Activated naive CD8-positive, alpha-beta T cell treated with anti-CD3 and anti-CD28 coated beads, Interleukin-2, amount 50 U/mL, for 24 hours (primary cell): ENCODE results near the gene RIC3.

Experiments
- ATAC-seq: fragments of 150-1000 bp; cut with Tn5 transposase; one replicate; pipeline ENCODE4 v1.10.0; 2021
- DNase-seq: peaks from one replicate; pipeline ENCODE4 v3.0.0; 2021
- H3K27ac Mint-ChIP-seq: one replicate; pipeline ENCODE4 v1.8.0; 2021; ENCODE audit warnings: mild to moderate bottlenecking, mixed read lengths
- H3K27me3 Mint-ChIP-seq: one replicate; pipeline ENCODE4 v1.8.0; 2021; ENCODE audit warnings: mixed read lengths
- H3K36me3 Mint-ChIP-seq: one replicate; pipeline ENCODE4 v1.8.0; 2021; ENCODE audit warnings: low read depth, mixed read lengths
- H3K4me1 Mint-ChIP-seq: one replicate; pipeline ENCODE4 v1.8.0; 2021; ENCODE audit warnings: mixed read lengths
- H3K4me3 Mint-ChIP-seq: one replicate; pipeline ENCODE4 v1.8.0; 2021; ENCODE audit warnings: mild to moderate bottlenecking, moderate library complexity, mixed read lengths
- H3K9me3 Mint-ChIP-seq: one replicate; pipeline ENCODE4 v1.8.0; 2021; ENCODE audit warnings: mixed read lengths

Gene RIC3

DNA sequence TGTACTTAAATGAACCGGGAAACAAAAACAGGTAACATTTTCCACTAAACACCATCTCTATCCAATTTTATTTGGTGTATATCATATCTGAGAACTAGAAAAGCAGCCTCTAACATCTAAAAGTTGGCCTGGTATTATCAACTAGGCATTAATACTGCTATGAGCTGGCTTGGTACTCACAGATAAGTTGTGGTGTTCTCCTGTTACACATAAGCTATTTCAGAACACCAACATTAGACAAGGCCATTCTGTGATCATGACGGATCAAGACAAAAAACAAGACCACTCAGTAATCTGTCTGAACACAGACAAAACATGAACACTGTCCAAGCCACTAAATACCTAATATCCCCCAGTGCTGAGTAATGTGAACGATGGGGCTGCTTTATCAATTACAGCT, 11.9 kb downstream of the RIC3 start:
- Mint-ChIP-seq H3K36me3 (peaks cover 4% of the 10 kb centered on the region), H3K9me3 (no peaks in the 10 kb centered on the region), H3K27ac (no peak overlapping the region), H3K4me3 (no peak overlapping the region), H3K4me1 (peaks cover 2% of the 10 kb centered on the region), H3K27me3 (no peaks in the 10 kb centered on the region)
- DNase-seq (no peak), ATAC-seq (no peak)

- H3K27me3 Mint-ChIP-seq: no peaks in the 10 kb centered on the region
- no peaks in the 10 kb centered on the region for H3K9me3 Mint-ChIP-seq
- peaks cover 7% of the 10 kb centered on the region for H3K36me3 Mint-ChIP-seq
- no peak overlapping the region for H3K27ac Mint-ChIP-seq
- no peak overlapping the region for H3K4me3 Mint-ChIP-seq
- ATAC-seq (no peak), DNase-seq (no peak)
- H3K4me1 Mint-ChIP-seq: no peaks in the 10 kb centered on the region
Measured at GRCh38 chr11:8149726-8150125, 19.1 kb downstream of the RIC3 start.

- ATAC-seq (no peak), DNase-seq (no peak)
- Mint-ChIP-seq H3K4me3 (no peak overlapping the region), H3K36me3 (peaks cover 29% of the 10 kb centered on the region), H3K27me3 (no peaks in the 10 kb centered on the region), H3K27ac (no peak overlapping the region), H3K4me1 (no peaks in the 10 kb centered on the region), H3K9me3 (no peaks in the 10 kb centered on the region)
Measured at GRCh38 chr11:8138526-8138925, 30.3 kb downstream of the RIC3 start.

DNA sequence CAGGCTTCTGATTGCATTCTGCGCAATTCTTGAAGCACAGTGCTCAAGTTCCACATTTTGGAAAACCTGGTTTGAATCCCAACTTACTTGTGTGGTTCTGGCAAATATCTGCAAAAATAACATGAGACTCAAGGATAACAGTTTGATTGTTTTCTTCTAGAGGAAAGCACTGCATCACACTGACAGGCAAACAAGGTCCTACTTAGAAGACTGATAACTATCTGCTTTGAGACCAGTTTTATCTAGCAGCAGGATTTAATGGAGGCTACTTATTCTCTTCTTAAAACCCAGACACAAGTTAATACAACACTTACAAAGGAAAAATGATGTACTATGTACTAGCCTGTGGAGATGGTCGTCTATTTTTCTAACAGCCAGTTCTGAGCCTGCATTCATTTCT, 41.4 kb downstream of the RIC3 start:
- no peaks in the 10 kb centered on the region for H3K9me3 Mint-ChIP-seq
- no peaks in the 10 kb centered on the region for H3K27me3 Mint-ChIP-seq
- H3K4me1 Mint-ChIP-seq: no peaks in the 10 kb centered on the region
- no peak for DNase-seq
- no peak overlapping the region for H3K4me3 Mint-ChIP-seq
- peaks cover 9% of the 10 kb centered on the region for H3K36me3 Mint-ChIP-seq
- H3K27ac Mint-ChIP-seq: no peak overlapping the region
- no peak for ATAC-seq

GRCh38 chr11:8126649-8127289, 42.1 kb downstream of the RIC3 start:
- no peaks in the 10 kb centered on the region for H3K9me3 Mint-ChIP-seq
- no peak overlapping the region for H3K27ac Mint-ChIP-seq
- H3K4me3 Mint-ChIP-seq: no peak overlapping the region
- no peaks in the 10 kb centered on the region for H3K4me1 Mint-ChIP-seq
- H3K27me3 Mint-ChIP-seq: no peaks in the 10 kb centered on the region
- H3K36me3 Mint-ChIP-seq: peaks cover 14% of the 10 kb centered on the region
- ATAC-seq (no peak), DNase-seq (no peak)

DNA sequence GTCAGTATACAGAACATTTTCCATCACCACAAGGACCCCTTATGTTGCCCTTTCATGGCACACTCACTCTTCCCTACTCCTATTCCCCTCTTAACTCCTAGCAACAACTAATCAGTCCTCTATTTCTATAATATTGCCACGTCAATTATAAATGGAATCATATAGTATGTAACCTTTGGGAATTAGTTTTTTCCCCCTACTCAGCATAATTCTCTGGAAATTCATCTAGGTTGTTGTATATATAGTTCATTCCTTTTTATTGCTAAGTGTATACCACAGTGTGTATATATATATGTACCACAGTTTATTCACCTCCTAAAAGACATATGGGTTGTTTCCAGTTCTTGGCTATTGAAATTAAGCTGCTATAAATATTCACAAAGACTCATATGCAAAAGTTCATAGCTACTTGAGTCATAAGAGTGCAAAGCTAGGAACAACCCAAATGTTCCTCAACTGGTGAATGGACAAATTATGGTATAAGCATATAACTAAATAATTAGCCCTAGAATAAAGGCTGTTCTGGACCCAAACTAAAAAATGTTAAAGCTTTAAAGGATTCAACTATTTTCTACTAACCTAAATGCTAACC, 46.6 kb downstream of the RIC3 start:
- H3K4me1 Mint-ChIP-seq: no peaks in the 10 kb centered on the region
- DNase-seq: no peak
- no peaks in the 10 kb centered on the region for H3K27me3 Mint-ChIP-seq
- no peak for ATAC-seq
- peaks cover 7% of the 10 kb centered on the region for H3K9me3 Mint-ChIP-seq
- H3K4me3 Mint-ChIP-seq: no peak overlapping the region
- no peak overlapping the region for H3K27ac Mint-ChIP-seq
- peaks cover 24% of the 10 kb centered on the region for H3K36me3 Mint-ChIP-seq

DNA sequence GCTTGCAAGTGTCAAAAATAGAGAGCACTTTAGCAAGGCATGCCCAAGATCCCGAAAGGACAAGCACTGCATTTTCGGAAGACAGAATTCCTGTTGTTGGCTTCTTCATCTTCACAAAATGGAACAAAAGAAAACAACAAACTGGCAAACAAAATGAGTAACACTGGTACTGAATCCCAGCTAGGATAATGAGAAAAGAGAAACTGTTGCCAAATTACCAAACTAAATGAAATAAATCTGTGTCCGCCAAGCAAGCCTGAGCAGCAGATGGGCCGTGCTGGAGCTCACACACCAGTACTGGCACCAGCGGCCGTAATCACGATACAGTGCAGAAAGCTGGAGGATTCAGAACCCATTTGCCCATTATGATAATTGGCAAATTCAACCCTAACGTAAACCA, 57.2 kb downstream of the RIC3 start:
- Mint-ChIP-seq H3K4me1 (no peaks in the 10 kb centered on the region), H3K36me3 (peaks cover 25% of the 10 kb centered on the region), H3K27me3 (no peaks in the 10 kb centered on the region), H3K9me3 (peaks cover 14% of the 10 kb centered on the region), H3K4me3 (no peak overlapping the region), H3K27ac (no peak overlapping the region)
- no peak for DNase-seq
- no peak for ATAC-seq

DNA sequence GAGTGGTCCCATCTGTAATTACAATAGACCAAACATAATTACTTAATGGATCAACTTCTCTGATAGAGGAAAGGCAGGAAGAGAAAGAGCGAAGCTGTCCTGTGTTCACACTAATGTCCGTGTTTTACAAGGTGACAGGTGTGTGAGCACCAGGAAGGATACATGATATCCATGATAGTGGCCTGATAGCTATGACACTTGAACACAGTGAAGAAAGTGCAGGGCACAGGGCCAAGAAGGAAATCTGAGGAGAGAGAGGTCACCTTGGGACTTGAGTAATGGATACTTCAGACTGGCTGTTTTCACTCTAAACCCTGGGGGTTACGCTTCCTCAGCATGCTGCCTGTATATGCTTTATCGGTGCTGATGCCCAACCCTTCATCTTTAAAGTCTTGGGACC, 58.4 kb downstream of the RIC3 start:
- no peaks in the 10 kb centered on the region for H3K27me3 Mint-ChIP-seq
- no peak for ATAC-seq
- no peak overlapping the region for H3K27ac Mint-ChIP-seq
- no peaks in the 10 kb centered on the region for H3K4me1 Mint-ChIP-seq
- H3K9me3 Mint-ChIP-seq: peaks cover 14% of the 10 kb centered on the region
- H3K36me3 Mint-ChIP-seq: peaks cover 14% of the 10 kb centered on the region
- H3K4me3 Mint-ChIP-seq: no peak overlapping the region
- no peak for DNase-seq

GRCh38 chr11:8109675-8110074, 59.1 kb downstream of the RIC3 start:
- Mint-ChIP-seq H3K4me3 (no peak overlapping the region), H3K4me1 (no peaks in the 10 kb centered on the region), H3K9me3 (peaks cover 9% of the 10 kb centered on the region), H3K27ac (no peak overlapping the region), H3K27me3 (no peaks in the 10 kb centered on the region), H3K36me3 (peaks cover 9% of the 10 kb centered on the region)
- ATAC-seq (no peak), DNase-seq (no peak)

GRCh38 chr11:8108421-8108820, 60.4 kb downstream of the RIC3 start:
- H3K9me3 Mint-ChIP-seq: no peaks in the 10 kb centered on the region
- H3K36me3 Mint-ChIP-seq: peaks cover 4% of the 10 kb centered on the region
- H3K27me3 Mint-ChIP-seq: no peaks in the 10 kb centered on the region

DNA sequence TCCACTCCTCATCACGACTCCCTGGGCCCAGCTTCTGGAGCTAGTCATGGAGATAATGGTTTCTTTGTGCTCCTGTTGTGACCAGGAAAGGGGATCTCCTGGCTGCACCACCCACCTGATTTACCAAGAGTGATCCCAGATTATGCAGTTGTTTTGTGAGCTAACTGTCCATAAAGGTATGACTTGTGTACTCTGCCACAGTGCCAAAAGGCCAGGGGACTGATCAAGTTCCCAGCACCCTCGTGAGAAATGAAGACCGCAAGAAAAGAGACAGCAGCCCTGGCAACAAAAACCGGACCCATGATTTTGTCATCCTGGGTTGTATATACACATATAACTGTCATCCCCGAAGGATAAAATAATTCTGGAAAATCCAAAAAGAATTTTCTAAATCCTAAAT, 61.2 kb downstream of the RIC3 start:
- DNase-seq (no peak), ATAC-seq (no peak)
- Mint-ChIP-seq H3K4me3 (no peak overlapping the region), H3K27ac (no peak overlapping the region), H3K27me3 (no peaks in the 10 kb centered on the region), H3K9me3 (no peaks in the 10 kb centered on the region), H3K4me1 (no peaks in the 10 kb centered on the region), H3K36me3 (peaks cover 4% of the 10 kb centered on the region)

More at GRCh38 chr11:8108421-8108820, 60.4 kb downstream of the RIC3 start:
- Mint-ChIP-seq H3K27ac (no peak overlapping the region), H3K4me1 (no peaks in the 10 kb centered on the region), H3K4me3 (no peak overlapping the region)
- ATAC-seq: no peak
- DNase-seq: no peak

DNA sequence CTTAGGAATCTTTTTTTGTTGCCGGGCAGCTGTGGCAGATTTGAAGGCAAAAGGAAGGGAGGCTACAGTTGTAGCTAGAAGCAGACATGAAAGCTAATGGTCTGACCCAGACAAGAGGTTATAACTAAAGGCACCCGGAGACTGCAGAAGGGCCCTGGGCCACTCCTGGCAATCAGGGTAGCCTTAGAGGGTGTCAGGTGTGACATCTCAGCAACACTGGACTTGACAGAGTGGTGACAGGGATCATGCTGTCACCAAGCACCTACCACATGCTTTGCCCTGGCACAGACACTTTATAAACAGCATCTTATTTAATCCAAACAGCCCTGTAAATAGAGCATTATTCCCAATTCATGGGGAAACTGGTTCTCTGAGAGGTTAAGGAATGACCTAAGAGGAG, 62.1 kb downstream of the RIC3 start:
- Mint-ChIP-seq H3K4me3 (no peak overlapping the region), H3K4me1 (no peaks in the 10 kb centered on the region), H3K9me3 (no peaks in the 10 kb centered on the region), H3K36me3 (peaks cover 3% of the 10 kb centered on the region), H3K27me3 (no peaks in the 10 kb centered on the region), H3K27ac (no peak overlapping the region)
- DNase-seq (no peak), ATAC-seq (no peak)

- H3K4me1 Mint-ChIP-seq: no peaks in the 10 kb centered on the region
- H3K36me3 Mint-ChIP-seq: no peaks in the 10 kb centered on the region
- H3K9me3 Mint-ChIP-seq: no peaks in the 10 kb centered on the region
- H3K27me3 Mint-ChIP-seq: no peaks in the 10 kb centered on the region
- H3K4me3 Mint-ChIP-seq: no peak overlapping the region
- ATAC-seq (no peak), DNase-seq (no peak)
- no peak overlapping the region for H3K27ac Mint-ChIP-seq
Measured at GRCh38 chr11:8105666-8106065, 63.2 kb downstream of the RIC3 start.

DNA sequence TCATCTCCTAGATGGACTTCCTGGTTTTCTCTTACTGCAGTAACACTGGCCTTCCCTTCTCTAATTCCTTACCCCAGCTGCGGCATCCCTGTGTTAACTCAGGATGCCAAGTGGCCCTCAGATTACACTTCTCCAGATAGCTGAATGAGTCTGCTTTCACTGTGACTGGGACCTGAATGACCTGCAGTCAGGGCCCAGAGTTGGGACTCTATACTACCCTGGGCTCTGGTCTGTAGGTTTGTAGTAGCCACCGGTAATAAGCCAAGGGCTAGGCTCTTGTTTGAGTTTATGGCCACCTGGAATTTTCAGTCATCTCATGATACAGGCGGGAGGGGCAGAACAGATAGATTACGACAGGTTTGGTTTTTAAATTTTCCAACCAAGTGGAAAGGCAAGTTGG, 63.7 kb downstream of the RIC3 start:
- H3K27ac Mint-ChIP-seq: no peak overlapping the region
- H3K9me3 Mint-ChIP-seq: no peaks in the 10 kb centered on the region
- H3K4me1 Mint-ChIP-seq: no peaks in the 10 kb centered on the region
- H3K36me3 Mint-ChIP-seq: no peaks in the 10 kb centered on the region
- ATAC-seq (no peak), DNase-seq (no peak)
- H3K4me3 Mint-ChIP-seq: no peak overlapping the region
- H3K27me3 Mint-ChIP-seq: no peaks in the 10 kb centered on the region

DNA sequence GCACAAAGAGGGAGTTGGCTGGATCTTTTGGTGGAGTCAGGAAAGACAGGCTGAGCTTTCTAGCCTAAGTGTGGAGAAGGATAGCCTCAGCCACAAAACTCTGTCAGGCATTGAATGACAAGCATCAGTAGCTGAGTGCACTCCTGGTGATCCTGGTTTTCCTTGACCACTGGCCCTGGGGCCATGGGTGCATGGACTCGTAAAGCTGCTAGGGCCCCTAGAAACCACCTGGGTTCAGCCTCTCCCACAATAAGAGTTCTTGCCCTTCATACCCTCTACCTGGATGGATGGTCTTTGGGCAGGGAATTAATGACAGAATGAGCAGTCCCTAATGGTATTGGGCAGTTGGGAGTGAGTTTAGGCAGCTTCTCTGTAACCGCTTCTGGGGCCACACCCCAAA, 64.9 kb downstream of the RIC3 start:
- H3K36me3 Mint-ChIP-seq: no peaks in the 10 kb centered on the region
- no peaks in the 10 kb centered on the region for H3K27me3 Mint-ChIP-seq
- H3K9me3 Mint-ChIP-seq: no peaks in the 10 kb centered on the region
- no peaks in the 10 kb centered on the region for H3K4me1 Mint-ChIP-seq
- DNase-seq (no peak), ATAC-seq (no peak)
- no peak overlapping the region for H3K27ac Mint-ChIP-seq
- no peak overlapping the region for H3K4me3 Mint-ChIP-seq

DNA sequence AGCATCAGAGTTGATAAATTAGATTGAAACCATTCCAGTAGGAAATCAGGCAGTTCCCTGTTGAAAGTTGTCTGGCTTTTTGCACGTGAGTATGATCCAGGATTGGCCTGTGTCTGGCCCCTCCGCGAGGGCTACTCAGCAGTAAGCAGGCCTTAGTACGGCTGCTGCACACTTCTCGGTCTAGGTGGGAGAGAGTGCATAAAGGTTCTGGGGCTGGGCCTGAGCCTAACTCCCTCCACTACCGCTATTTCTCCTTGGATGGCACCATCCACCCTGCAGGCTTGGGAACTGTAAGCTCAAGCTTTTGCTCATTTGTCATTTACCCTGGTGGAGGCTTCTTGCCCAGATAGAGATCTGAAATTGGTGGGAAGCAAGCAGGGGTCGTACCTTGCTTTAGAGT, 65.9 kb downstream of the RIC3 start:
- DNase-seq (no peak), ATAC-seq (no peak)
- H3K27me3 Mint-ChIP-seq: no peaks in the 10 kb centered on the region
- no peak overlapping the region for H3K27ac Mint-ChIP-seq
- H3K4me1 Mint-ChIP-seq: no peaks in the 10 kb centered on the region
- H3K4me3 Mint-ChIP-seq: no peak overlapping the region
- H3K9me3 Mint-ChIP-seq: no peaks in the 10 kb centered on the region
- no peaks in the 10 kb centered on the region for H3K36me3 Mint-ChIP-seq
